Transverse colon (tissue), 4 donors: ENCODE data around the gene IL31.

Experiments used
- CTCF ChIP-seq, 5 experiments: fragments of 200-600 bp in 3 of 5; fragments of 450-650 bp in 2 of 5; sonication (generic) in 3 of 5; IDR thresholded peaks; 1 replicate in 2 of 5; 2 replicates in 3 of 5; pipeline ENCODE4 v1.5.1; 2016 to 2017; ENCODE audit warnings: antibody characterized with exemption in 5 of 5, inconsistent platforms in 3 of 5, mild to moderate bottlenecking in 2 of 5, moderate library complexity in 1 of 5
- EP300 ChIP-seq: sonication (generic); formaldehyde crosslinking; IDR thresholded peaks from one replicate; pipeline ENCODE4 v1.6.1; 2017; ENCODE audit warnings: antibody characterized with exemption, low read depth
- POLR2A ChIP-seq: fragments of 450-650 bp; IDR thresholded peaks from one replicate; pipeline ENCODE4 v1.6.1; 2016; ENCODE audit warnings: antibody characterized with exemption, mild to moderate bottlenecking, moderate library complexity
- POLR2AphosphoS5 ChIP-seq, 3 donors: sonication (generic); formaldehyde crosslinking; IDR thresholded peaks; one replicate each; pipeline ENCODE4 v1.6.1; 2016; ENCODE audit warnings: antibody characterized with exemption in 3 of 3

DNA sequence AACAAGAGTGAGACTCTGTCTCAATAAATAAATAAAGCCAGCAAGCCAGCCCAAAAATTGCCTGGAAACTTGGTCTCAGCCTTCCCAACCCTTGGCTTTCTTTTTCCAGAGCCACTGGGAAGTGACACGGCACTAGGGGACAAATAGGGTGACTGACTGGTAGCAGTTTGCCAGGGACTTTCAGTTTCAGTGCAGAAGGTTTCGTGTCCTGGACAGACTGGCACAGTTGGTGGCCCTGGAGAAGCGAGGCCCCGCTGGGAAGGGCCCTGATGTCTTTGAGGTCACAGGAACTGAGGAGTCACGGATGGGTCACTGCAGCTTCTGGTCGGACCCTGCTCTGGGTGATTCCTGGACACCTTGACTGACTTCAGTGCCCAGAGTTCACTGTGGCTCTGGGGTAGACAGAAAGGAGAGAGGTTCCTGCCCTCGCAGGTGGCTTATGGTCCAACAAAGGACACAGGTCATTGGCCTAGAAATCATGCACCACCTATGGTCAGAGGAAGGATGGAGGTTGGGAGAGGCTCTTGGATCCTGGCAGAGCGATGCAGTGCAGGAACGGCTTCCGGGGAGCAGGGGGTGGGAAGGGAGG is 11.6 kb upstream of the IL31 start:
- no peak for TF ChIP-seq CTCF (IDR thresholded peaks at IDR 0.05)
- TF ChIP-seq POLR2A, result no peak
- no peak for TF ChIP-seq POLR2AphosphoS5 (IDR thresholded peaks at IDR 0.05)
- TF ChIP-seq EP300, result no peak
